ENCODE data around the gene ZFYVE21.

The ZFYVE21 gene

GRCh38 chr14:103725001-103725682 lies 9.5 kb downstream of the ZFYVE21 start:
- DNase-seq (ENCODE audit: low read depth) = no peak

- no peak for DNase-seq (ENCODE audit: low read depth)
These were observed 10.3 kb downstream of the ZFYVE21 start for GRCh38 chr14:103725739-103726395.

GRCh38 chr14:103726474-103726873 lies 10.9 kb downstream of the ZFYVE21 start:
- no peak for DNase-seq (ENCODE audit: low read depth)

- no peak for DNase-seq (ENCODE audit: low read depth)
These were observed 11.8 kb downstream of the ZFYVE21 start for GRCh38 chr14:103727313-103727980.

GRCh38 chr14:103728141-103728540 lies 12.5 kb downstream of the ZFYVE21 start:
- DNase-seq (ENCODE audit: low read depth) = no peak

GRCh38 chr14:103728721-103729120 lies 13.1 kb downstream of the ZFYVE21 start:
- DNase-seq (ENCODE audit: low read depth) = no peak

GRCh38 chr14:103729496-103730448 lies 14.2 kb downstream of the ZFYVE21 start:
- no peak for DNase-seq (ENCODE audit: low read depth)

GRCh38 chr14:103730490-103731035 lies 15.0 kb downstream of the ZFYVE21 start:
- no peak for DNase-seq (ENCODE audit: low read depth)

GRCh38 chr14:103731481-103731880 lies 15.9 kb downstream of the ZFYVE21 start:
- no peak for DNase-seq (ENCODE audit: low read depth)

GRCh38 chr14:103731916-103732867 lies 16.6 kb downstream of the ZFYVE21 start:
- DNase-seq (ENCODE audit: low read depth) = no peak

GRCh38 chr14:103732868-103733620 lies 17.4 kb downstream of the ZFYVE21 start:
- no peak for DNase-seq (ENCODE audit: low read depth)

GRCh38 chr14:103733651-103734050 lies 18.0 kb downstream of the ZFYVE21 start:
- no peak for DNase-seq (ENCODE audit: low read depth)

- DNase-seq (ENCODE audit: low read depth) = no peak
These were observed 18.7 kb downstream of the ZFYVE21 start for GRCh38 chr14:103734081-103734888.

GRCh38 chr14:103735022-103735421 lies 19.4 kb downstream of the ZFYVE21 start:
- no peak for DNase-seq (ENCODE audit: low read depth)

GRCh38 chr14:103735439-103735814 lies 19.8 kb downstream of the ZFYVE21 start:
- no peak for DNase-seq (ENCODE audit: low read depth)

GRCh38 chr14:103735815-103736545 lies 20.4 kb downstream of the ZFYVE21 start:
- no peak for DNase-seq (ENCODE audit: low read depth)

GRCh38 chr14:103736546-103737431 lies 21.2 kb downstream of the ZFYVE21 start:
- DNase-seq (ENCODE audit: low read depth) = no peak

Data from activated T-cell treated with anti-CD3 and anti-CD28 coated beads for 48 hours (primary cell).